ENCODE measurements around the gene ZMYND10.

DNA sequence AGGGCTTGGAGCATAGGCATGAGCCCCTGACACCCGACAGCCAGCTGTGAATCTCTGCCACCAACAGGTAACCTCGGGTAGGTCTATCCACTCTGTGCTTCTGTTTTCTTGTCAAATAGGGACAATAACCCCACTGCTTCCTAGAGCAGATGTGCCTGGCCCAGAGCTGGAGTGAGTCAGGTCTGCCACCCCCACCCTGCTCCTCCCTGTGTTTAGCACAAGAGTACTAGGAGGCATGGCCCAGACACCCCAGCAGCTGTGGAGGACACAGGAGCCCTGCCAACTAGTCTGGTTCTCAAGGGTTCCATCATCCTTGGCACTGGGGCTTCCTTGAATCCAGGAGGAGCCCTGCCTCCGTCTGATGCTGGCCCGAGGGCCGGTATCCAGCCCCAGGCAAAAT lies 47.5 kb upstream of the ZMYND10 start:
- TF ChIP-seq, protein P1, sequence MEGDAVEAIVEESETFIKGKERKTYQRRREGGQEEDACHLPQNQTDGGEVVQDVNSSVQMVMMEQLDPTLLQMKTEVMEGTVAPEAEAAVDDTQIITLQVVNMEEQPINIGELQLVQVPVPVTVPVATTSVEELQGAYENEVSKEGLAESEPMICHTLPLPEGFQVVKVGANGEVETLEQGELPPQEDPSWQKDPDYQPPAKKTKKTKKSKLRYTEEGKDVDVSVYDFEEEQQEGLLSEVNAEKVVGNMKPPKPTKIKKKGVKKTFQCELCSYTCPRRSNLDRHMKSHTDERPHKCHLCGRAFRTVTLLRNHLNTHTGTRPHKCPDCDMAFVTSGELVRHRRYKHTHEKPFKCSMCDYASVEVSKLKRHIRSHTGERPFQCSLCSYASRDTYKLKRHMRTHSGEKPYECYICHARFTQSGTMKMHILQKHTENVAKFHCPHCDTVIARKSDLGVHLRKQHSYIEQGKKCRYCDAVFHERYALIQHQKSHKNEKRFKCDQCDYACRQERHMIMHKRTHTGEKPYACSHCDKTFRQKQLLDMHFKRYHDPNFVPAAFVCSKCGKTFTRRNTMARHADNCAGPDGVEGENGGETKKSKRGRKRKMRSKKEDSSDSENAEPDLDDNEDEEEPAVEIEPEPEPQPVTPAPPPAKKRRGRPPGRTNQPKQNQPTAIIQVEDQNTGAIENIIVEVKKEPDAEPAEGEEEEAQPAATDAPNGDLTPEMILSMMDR (conservative IDR thresholded peaks at IDR 0.05; ENCODE audit: low read depth, low read length): no peak
- no peak for TF ChIP-seq EZH2 (IDR thresholded peaks at IDR 0.05; ENCODE audit: borderline replicate concordance, low read depth, low read length, poor library complexity, severe bottlenecking)

Measured in A673 (cell line).